Astrocyte (in vitro differentiated cells and primary cell): ENCODE data around the gene NLGN3. TPM values are rescaled to one million over a fixed set of nuclear protein-coding genes. Genes with fewer than 3 reads are reported as not detected.

Experiments
- DNase-seq: peaks from one replicate; pipeline ENCODE4 v3.0.0-alpha.2; 2010; ENCODE audit warnings: low read depth
- FAIRE-seq: peaks from 2 replicates; lab custom pipeline; 2011; peaks lifted over from hg19 to GRCh38; lab: Jason Lieb, UNC
- H2AFZ ChIP-seq: 2 replicates; pipeline ENCODE4 v1.6.0; 2012; ENCODE audit warnings: low read depth, low read length, inconsistent platforms
- H3K27ac ChIP-seq: 2 replicates; pipeline ENCODE4 v1.5.1; 2011; ENCODE audit warnings: low read depth, low read length, inconsistent platforms
- H3K27me3 ChIP-seq: 2 replicates; pipeline ENCODE4 v1.6.0; 2011; ENCODE audit warnings: low read length, inconsistent platforms; ENCODE audit not compliant: insufficient read depth
- H3K36me3 ChIP-seq: 2 replicates; pipeline ENCODE4 v1.5.1; 2011; ENCODE audit warnings: low read length, inconsistent platforms; ENCODE audit not compliant: insufficient read depth
- H3K4me1 ChIP-seq: 2 replicates; pipeline ENCODE4 v1.5.1; 2011; ENCODE audit warnings: low read length, inconsistent platforms; ENCODE audit not compliant: insufficient read depth
- H3K4me2 ChIP-seq: 2 replicates; pipeline ENCODE4 v1.6.0; 2012; ENCODE audit warnings: low read length, inconsistent platforms
- H3K4me3 ChIP-seq: 2 replicates; pipeline ENCODE4 v1.5.1; 2011; ENCODE audit warnings: low read depth, mild to moderate bottlenecking, low read length, inconsistent platforms; ENCODE audit not compliant: insufficient read depth
- H3K79me2 ChIP-seq: 2 replicates; pipeline ENCODE4 v1.6.0; 2012; ENCODE audit warnings: mild to moderate bottlenecking, low read length, inconsistent platforms; ENCODE audit not compliant: insufficient read depth
- H3K9ac ChIP-seq: 2 replicates; pipeline ENCODE4 v1.6.0; 2012; ENCODE audit warnings: mild to moderate bottlenecking, low read length, inconsistent platforms
- H3K9me3 ChIP-seq: 2 replicates; pipeline ENCODE4 v1.5.1; 2012; ENCODE audit warnings: low read depth, mild to moderate bottlenecking, low read length, inconsistent platforms; ENCODE audit not compliant: insufficient read depth
- H4K20me1 ChIP-seq: 2 replicates; pipeline ENCODE4 v1.6.0; 2012; ENCODE audit warnings: low read length, inconsistent platforms; ENCODE audit not compliant: insufficient read depth
- H3K27ac Mint-ChIP-seq: one replicate; pipeline ENCODE4 v1.8.0; 2021; ENCODE audit warnings: mild to moderate bottlenecking, mixed read lengths; ENCODE audit not compliant: unreplicated experiment
- H3K27me3 Mint-ChIP-seq: one replicate; pipeline ENCODE4 v1.8.0; 2021; ENCODE audit warnings: low read depth, mixed read lengths; ENCODE audit not compliant: unreplicated experiment
- H3K36me3 Mint-ChIP-seq: one replicate; pipeline ENCODE4 v1.8.0; 2021; ENCODE audit warnings: low read depth, mixed read lengths; ENCODE audit not compliant: unreplicated experiment
- H3K4me1 Mint-ChIP-seq: one replicate; pipeline ENCODE4 v1.8.0; 2021; ENCODE audit warnings: low read depth, mixed read lengths; ENCODE audit not compliant: unreplicated experiment
- H3K4me3 Mint-ChIP-seq: one replicate; pipeline ENCODE4 v1.8.0; 2021; ENCODE audit warnings: mild to moderate bottlenecking, moderate library complexity, mixed read lengths; ENCODE audit not compliant: unreplicated experiment
- H3K9me3 Mint-ChIP-seq: one replicate; pipeline ENCODE4 v1.8.0; 2021; ENCODE audit warnings: mild to moderate bottlenecking, mixed read lengths; ENCODE audit not compliant: unreplicated experiment
- CTCF ChIP-seq: IDR thresholded peaks from 2 replicates; pipeline ENCODE4 v1.5.1; 2011; ENCODE audit warnings: low read depth, mild to moderate bottlenecking, inconsistent platforms, low read length, moderate library complexity; ENCODE audit not compliant: insufficient read depth
- EZH2 ChIP-seq: IDR thresholded peaks from 2 replicates; pipeline ENCODE4 v1.6.1; 2012; ENCODE audit warnings: mild to moderate bottlenecking, low read length, inconsistent platforms; ENCODE audit not compliant: insufficient read depth
- total RNA-seq: library from RNA; stranded (reverse); gene quantifications from 2 replicates; pipeline ENCODE4 v1.2.1, GENCODE V29; 2021

The NLGN3 gene
- total RNA-seq, 1 donor from 2014 or later: 0.93 TPM

- no peaks in the 10 kb centered on the region for H3K9me3 ChIP-seq
- FAIRE-seq (no peak), DNase-seq (no peak)
- no peaks in the 10 kb centered on the region for H4K20me1 ChIP-seq
- no peaks in the 10 kb centered on the region for H3K36me3 ChIP-seq
- no peak overlapping the region for H3K4me3 ChIP-seq
- H2AFZ ChIP-seq: no peak overlapping the region
- Mint-ChIP-seq H3K27ac (no peak overlapping the region), H3K4me1 (peaks cover 2% of the 10 kb centered on the region), H3K36me3 (no peaks in the 10 kb centered on the region), H3K27me3 (no peaks in the 10 kb centered on the region), H3K4me3 (no peak overlapping the region), H3K9me3 (no peaks in the 10 kb centered on the region)
- H3K4me2 ChIP-seq: no peak overlapping the region
- H3K79me2 ChIP-seq: no peaks in the 10 kb centered on the region
- no peak for TF ChIP-seq EZH2
- TF ChIP-seq CTCF: no peak
- no peaks in the 10 kb centered on the region for H3K4me1 ChIP-seq
- no peak overlapping the region for H3K27ac ChIP-seq
- H3K27me3 ChIP-seq: no peaks in the 10 kb centered on the region
- H3K9ac ChIP-seq: no peak overlapping the region
Observed at GRCh38 chrX:71168134-71168533, 23.5 kb downstream of the NLGN3 start.

DNA sequence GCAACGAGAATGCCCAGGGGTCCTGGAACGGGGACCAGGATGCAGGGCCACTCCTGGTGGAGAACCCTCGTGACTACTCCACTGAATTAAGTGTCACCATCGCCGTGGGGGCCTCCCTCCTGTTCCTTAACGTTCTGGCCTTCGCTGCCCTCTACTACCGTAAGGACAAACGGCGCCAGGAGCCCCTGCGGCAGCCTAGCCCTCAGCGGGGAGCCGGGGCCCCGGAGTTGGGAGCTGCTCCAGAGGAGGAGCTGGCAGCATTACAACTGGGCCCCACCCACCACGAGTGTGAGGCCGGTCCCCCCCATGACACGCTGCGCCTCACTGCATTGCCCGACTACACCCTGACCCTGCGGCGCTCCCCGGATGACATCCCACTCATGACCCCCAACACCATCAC is 24.9 kb downstream of the NLGN3 start:
- H3K27me3 Mint-ChIP-seq: no peaks in the 10 kb centered on the region
- Histone ChIP-seq H4K20me1 (no peaks in the 10 kb centered on the region), H2AFZ (no peak overlapping the region), H3K27ac (no peak overlapping the region), H3K4me2 (no peak overlapping the region), H3K9ac (no peak overlapping the region), H3K9me3 (no peaks in the 10 kb centered on the region), H3K4me3 (no peak overlapping the region), H3K4me1 (no peaks in the 10 kb centered on the region), H3K27me3 (no peaks in the 10 kb centered on the region), H3K79me2 (no peaks in the 10 kb centered on the region), H3K36me3 (no peaks in the 10 kb centered on the region)
- no peak overlapping the region for H3K27ac Mint-ChIP-seq
- no peak for TF ChIP-seq CTCF
- no peak for TF ChIP-seq EZH2
- FAIRE-seq (no peak), DNase-seq (no peak)
- H3K4me1 Mint-ChIP-seq: peaks cover 2% of the 10 kb centered on the region
- no peaks in the 10 kb centered on the region for H3K9me3 Mint-ChIP-seq
- H3K4me3 Mint-ChIP-seq: no peak overlapping the region
- no peaks in the 10 kb centered on the region for H3K36me3 Mint-ChIP-seq

- Histone ChIP-seq H4K20me1 (no peaks in the 10 kb centered on the region), H3K79me2 (no peaks in the 10 kb centered on the region), H3K27ac (no peak overlapping the region), H3K4me1 (no peaks in the 10 kb centered on the region), H3K9me3 (no peaks in the 10 kb centered on the region), H3K4me3 (no peak overlapping the region), H3K36me3 (no peaks in the 10 kb centered on the region), H2AFZ (no peak overlapping the region), H3K4me2 (no peak overlapping the region), H3K27me3 (no peaks in the 10 kb centered on the region), H3K9ac (no peak overlapping the region)
- Mint-ChIP-seq H3K4me1 (peaks cover 2% of the 10 kb centered on the region), H3K9me3 (no peaks in the 10 kb centered on the region), H3K27me3 (no peaks in the 10 kb centered on the region), H3K27ac (no peak overlapping the region), H3K4me3 (no peak overlapping the region), H3K36me3 (no peaks in the 10 kb centered on the region)
- FAIRE-seq (no peak), DNase-seq (no peak)
- no peak for TF ChIP-seq CTCF
- no peak for TF ChIP-seq EZH2
Observed at GRCh38 chrX:71170660-71171059, 26.0 kb downstream of the NLGN3 start.
